ENCODE data around the gene CRTAP.
A peak's percentile ranks its signal among the peaks of the same experiment; 100 is the strongest.
"Not testable (repeated sequence)": the region's sequence is repeated elsewhere in the genome, so short reads cannot be mapped to it uniquely, and the experiment has no call there.

CRTAP gene

DNA sequence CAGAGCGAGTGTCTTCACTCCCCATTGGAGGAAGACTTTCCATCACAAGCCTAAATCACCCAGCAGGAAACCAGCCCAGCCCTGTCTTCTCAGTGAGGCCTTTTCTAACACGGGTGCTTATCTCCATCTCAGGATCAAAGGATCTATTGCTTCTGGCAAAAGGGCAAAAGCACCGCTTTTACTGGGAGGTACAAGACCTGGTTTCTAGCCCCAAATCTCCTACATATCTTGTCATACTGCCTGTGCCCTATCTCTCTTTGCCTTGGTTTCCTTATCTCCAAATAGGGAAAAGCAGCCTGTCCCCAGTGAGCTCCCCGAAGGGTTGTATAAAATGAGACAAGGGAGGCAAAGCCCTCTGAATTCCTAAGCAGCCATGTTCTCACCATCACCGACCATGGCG lies 22.1 kb upstream of the CRTAP start:
- H3K4me1 Mint-ChIP-seq = peaks cover 75% of the 10 kb centered on the region
- no peaks in the 10 kb centered on the region for H3K27me3 Mint-ChIP-seq
- H3K4me3 Mint-ChIP-seq = no peak overlapping the region
- ATAC-seq (peak; percentile 31), DNase-seq (no peak)
- peaks cover 55% of the 10 kb centered on the region for H3K36me3 Mint-ChIP-seq (ENCODE audit: low read depth)
- H3K9me3 Mint-ChIP-seq = no peaks in the 10 kb centered on the region
- H3K27ac Mint-ChIP-seq = no peak overlapping the region

DNA sequence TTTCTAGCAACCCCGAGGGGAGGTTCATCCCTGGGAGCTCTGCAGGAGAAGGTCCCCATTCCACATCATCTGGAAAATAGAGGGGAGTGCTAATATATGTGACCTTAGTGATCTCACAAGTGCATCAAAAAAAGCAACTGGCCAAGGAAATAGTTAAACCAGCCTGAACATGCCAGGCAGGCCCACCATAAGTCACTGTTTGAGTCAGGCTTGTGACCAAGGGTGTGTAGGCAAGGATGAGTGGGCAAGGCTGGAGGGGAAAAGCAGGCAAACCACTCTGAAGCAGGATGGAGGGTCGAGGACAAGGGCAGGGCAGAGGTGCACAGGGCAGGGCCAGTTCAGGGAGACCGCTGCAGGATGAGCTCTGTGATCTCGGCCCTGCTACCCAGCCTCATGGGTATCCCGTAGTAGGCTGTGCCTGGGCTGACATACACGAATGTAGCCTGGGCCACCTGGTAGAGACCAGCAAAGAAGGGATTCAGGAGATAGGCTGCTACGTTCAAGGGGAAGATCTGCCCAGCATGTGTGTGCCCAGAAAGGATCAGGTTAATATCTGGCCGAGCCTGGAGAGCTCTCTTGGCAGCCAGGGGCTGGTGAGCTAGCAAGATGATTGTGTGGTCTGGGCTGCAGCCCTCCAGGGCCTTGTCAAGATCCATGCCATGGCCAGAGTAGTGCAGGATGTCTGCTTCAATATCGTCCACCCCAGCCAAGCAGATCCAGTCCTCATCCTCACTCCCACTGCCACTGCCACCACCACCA lies 21.1 kb upstream of the CRTAP start:
- no peak overlapping the region for H3K4me3 Mint-ChIP-seq
- H3K27ac Mint-ChIP-seq = no peak overlapping the region
- DNase-seq (no peak), ATAC-seq (no peak)
- H3K9me3 Mint-ChIP-seq = no peaks in the 10 kb centered on the region
- H3K36me3 Mint-ChIP-seq (ENCODE audit: low read depth) = peaks cover 53% of the 10 kb centered on the region
- no peaks in the 10 kb centered on the region for H3K27me3 Mint-ChIP-seq
- peaks cover 75% of the 10 kb centered on the region for H3K4me1 Mint-ChIP-seq

DNA sequence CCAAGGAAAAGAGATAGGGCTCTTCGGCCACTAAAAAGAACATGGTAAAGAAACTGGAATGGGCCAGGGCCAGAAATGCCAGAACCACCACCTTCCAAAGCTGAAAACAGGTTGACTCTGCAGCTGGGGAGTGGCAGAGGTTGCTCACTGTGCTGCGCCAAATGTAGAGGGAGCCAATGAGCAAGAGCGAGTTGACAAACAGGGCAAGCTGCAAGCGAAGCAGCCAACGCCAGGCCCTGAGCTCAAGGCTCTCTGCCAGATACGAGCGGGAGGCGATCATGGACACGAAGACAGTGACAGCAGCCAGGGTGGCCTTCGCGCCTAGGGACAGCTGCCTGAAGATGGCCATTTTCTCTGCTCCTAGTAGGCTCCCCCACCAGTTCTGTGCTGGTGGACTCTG lies 20.0 kb upstream of the CRTAP start:
- Mint-ChIP-seq H3K4me1 (peaks cover 65% of the 10 kb centered on the region), H3K27ac (no peak overlapping the region), H3K27me3 (no peaks in the 10 kb centered on the region), H3K36me3 (ENCODE audit: low read depth) (peaks cover 44% of the 10 kb centered on the region), H3K9me3 (no peaks in the 10 kb centered on the region), H3K4me3 (no peak overlapping the region)
- DNase-seq (no peak), ATAC-seq (no peak)

DNA sequence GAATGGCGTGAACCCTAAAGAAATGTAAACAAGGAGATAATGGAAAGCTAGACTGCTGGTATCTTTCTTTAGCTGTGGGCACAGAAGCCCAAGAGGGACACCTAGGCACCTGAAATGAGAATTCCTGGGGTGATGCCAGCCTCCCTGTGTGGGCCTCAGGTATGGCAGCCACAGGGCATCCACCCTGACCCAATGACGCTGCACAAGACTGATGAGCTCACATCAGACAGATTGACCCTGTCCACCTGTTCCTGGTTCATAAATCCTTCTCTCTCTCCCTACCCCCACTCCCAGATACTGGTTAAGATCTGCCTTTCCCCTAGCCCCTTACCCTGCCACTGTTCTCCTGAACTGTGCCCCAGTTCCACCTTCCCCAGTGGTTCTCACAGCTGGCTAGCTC lies 18.4 kb upstream of the CRTAP start:
- Mint-ChIP-seq H3K27me3 (no peaks in the 10 kb centered on the region), H3K27ac (no peak overlapping the region), H3K36me3 (ENCODE audit: low read depth) (peaks cover 32% of the 10 kb centered on the region), H3K4me3 (peak overlapping the region; percentile 94), H3K4me1 (peaks cover 49% of the 10 kb centered on the region), H3K9me3 (no peaks in the 10 kb centered on the region)
- no peak for ATAC-seq
- no peak for DNase-seq

DNA sequence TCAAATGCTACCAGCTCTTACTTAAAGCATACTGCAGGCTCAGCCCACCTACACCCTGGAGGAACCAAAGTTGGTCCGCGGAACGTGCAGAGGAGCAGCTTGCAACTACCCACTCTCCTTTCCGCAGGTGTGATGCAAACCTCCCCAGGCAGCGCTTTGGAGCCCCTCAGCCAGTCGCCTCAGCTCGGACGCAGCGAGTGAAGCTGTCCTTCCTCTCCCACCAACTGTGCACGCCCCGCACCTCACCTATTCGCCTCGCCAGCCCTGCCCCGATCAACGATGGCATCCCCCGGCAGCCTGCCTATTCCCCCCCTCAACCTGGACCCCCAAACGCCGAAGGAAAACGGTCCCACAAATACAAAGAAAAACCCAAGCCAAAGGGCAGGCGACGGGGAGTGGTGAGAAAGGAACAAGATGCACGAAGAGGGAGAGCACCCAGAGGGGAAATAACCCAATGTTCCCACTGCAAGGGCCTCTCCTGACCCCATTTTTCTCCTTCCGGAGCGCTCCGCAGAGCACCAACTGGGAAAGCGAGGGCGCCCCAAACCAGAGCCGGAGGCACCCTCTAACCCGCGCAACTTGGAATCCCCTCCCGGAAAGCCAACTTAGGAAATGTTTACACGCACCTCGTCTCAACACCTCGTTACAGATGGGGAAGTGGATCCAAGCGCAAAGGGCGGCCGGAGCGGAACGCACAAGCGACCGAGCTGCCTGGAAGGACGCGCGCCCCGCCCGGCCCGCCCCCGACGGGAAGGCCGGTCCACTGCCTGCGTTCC lies 17.5 kb upstream of the CRTAP start:
- DNase-seq (peak; percentile 51), ATAC-seq (peak; percentile 30)
- H3K9me3 Mint-ChIP-seq = no peaks in the 10 kb centered on the region
- peaks cover 40% of the 10 kb centered on the region for H3K4me1 Mint-ChIP-seq
- peak overlapping the region; percentile 84 for H3K27ac Mint-ChIP-seq
- H3K4me3 Mint-ChIP-seq = peak overlapping the region; percentile 94
- H3K27me3 Mint-ChIP-seq = no peaks in the 10 kb centered on the region
- H3K36me3 Mint-ChIP-seq (ENCODE audit: low read depth) = peaks cover 27% of the 10 kb centered on the region

DNA sequence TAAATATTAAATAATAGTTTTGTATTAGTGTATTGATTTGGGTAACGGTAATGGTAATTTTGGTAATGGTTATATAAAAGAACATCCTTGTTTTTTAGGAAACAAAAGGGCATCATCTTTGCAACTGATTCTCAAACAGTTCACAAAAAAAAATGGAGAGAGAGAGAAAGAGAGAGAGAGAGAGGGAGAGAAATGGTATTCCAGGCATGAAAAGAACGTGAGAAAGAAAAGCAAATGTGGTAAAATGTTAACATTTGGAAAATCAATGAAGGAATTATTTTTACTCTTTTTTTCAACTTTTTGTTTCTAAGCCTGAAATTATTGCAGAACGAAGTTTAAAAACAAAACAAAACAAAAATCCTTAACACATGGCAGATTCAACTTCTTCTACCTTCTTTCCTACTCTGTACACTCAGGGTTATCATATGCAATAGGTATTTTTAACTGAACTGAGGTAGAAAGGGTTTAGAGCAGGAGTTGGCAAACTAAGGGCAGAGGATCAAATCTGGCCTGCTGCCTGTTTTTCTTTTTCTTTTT lies 14.6 kb upstream of the CRTAP start:
- DNase-seq (no peak), ATAC-seq (no peak)
- Mint-ChIP-seq H3K4me3 (no peak overlapping the region), H3K27ac (no peak overlapping the region), H3K9me3 (no peaks in the 10 kb centered on the region), H3K36me3 (ENCODE audit: low read depth) (peaks cover 7% of the 10 kb centered on the region), H3K27me3 (no peaks in the 10 kb centered on the region), H3K4me1 (peaks cover 17% of the 10 kb centered on the region)

DNA sequence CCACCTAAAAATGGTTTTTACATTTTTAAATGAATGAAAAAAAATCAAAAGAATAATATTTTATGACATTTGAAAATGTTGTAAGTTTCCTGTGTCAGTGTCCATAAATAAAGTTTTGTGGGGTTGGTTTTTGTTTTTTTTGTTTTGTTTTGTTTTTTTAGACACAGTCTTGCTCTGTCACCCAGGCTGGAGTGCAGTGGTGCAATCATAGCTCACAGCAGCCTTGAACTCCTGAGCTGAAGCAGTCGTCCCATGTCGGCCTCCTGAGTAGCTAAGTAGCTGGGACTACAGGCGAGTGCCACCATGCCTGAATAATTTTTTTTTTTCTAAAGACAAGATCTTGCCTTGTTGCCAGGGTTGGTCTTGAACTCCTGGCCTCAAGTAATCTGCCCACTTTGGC lies 14.1 kb upstream of the CRTAP start:
- Mint-ChIP-seq H3K4me3 (no peak overlapping the region), H3K27me3 (no peaks in the 10 kb centered on the region), H3K27ac (no peak overlapping the region), H3K36me3 (ENCODE audit: low read depth) (peaks cover 3% of the 10 kb centered on the region), H3K4me1 (peaks cover 17% of the 10 kb centered on the region), H3K9me3 (no peaks in the 10 kb centered on the region)
- ATAC-seq (no peak), DNase-seq (no peak)

DNA sequence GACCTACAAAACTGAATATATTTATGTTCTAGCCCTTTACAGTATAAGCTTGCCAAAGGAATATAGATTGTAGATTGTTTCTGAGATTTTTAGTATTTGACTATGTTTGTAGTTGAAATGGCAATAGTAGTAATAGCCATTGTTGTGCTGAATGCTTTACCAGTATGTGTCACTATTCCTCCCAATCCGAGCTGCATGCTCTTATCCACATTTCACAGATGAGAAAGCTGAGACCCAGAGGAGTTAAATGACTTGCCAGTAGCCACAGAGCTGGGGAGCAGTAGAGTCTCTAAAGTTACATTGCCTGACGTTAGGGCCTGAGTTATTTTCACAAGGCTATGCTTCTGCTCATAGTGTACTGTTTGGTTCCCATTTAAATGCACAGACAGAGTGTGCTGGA lies 13.6 kb upstream of the CRTAP start:
- no peaks in the 10 kb centered on the region for H3K27me3 Mint-ChIP-seq
- peaks cover 3% of the 10 kb centered on the region for H3K36me3 Mint-ChIP-seq (ENCODE audit: low read depth)
- no peaks in the 10 kb centered on the region for H3K9me3 Mint-ChIP-seq
- H3K4me1 Mint-ChIP-seq = peaks cover 17% of the 10 kb centered on the region
- no peak for DNase-seq
- no peak overlapping the region for H3K4me3 Mint-ChIP-seq
- no peak overlapping the region for H3K27ac Mint-ChIP-seq
- no peak for ATAC-seq

DNA sequence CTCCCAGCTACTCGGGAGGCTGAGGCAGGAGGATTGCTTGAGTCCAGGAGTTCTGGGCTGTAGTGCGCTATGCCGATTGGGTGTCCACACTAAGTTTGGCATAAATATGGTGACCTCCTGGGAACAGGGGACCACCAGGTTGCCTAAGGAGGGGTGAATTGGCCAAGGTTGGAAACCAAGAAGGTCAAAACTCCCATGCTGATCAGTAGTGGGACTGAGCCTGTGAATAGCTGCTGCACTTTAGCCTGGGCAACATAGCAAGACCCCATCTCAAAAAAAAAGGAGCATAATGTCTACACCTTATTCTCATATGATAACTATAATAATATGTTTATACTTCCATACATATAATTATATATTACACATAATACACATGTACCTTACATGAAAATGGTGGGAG lies 10.8 kb upstream of the CRTAP start:
- Mint-ChIP-seq H3K27ac (no peak overlapping the region), H3K4me3 (no peak overlapping the region), H3K4me1 (peaks cover 3% of the 10 kb centered on the region), H3K27me3 (no peaks in the 10 kb centered on the region), H3K9me3 (no peaks in the 10 kb centered on the region), H3K36me3 (ENCODE audit: low read depth) (no peaks in the 10 kb centered on the region)
- DNase-seq = no peak
- ATAC-seq = no peak

DNA sequence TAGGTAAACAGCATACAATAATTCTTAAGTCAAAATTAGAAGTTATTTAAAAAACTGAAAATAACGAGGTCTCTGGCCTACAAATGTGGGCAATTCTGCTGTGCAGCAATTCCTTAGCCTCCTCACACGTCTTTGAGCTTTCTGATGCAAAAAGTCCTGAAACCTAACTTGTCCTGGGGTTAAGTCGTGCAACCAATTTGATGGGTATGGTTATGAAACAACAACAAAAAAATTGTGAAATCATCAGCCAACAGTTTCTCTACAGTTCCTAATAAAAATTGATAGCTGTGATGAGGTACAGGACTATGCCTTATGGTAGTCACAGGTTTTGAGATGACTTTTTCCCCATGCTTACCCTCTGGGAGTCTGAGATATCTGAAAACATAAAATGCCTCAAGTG lies 10.3 kb upstream of the CRTAP start:
- no peaks in the 10 kb centered on the region for H3K9me3 Mint-ChIP-seq
- H3K4me1 Mint-ChIP-seq = peaks cover 3% of the 10 kb centered on the region
- H3K27ac Mint-ChIP-seq = no peak overlapping the region
- no peak for DNase-seq
- no peaks in the 10 kb centered on the region for H3K27me3 Mint-ChIP-seq
- no peaks in the 10 kb centered on the region for H3K36me3 Mint-ChIP-seq (ENCODE audit: low read depth)
- H3K4me3 Mint-ChIP-seq = no peak overlapping the region
- no peak for ATAC-seq

DNA sequence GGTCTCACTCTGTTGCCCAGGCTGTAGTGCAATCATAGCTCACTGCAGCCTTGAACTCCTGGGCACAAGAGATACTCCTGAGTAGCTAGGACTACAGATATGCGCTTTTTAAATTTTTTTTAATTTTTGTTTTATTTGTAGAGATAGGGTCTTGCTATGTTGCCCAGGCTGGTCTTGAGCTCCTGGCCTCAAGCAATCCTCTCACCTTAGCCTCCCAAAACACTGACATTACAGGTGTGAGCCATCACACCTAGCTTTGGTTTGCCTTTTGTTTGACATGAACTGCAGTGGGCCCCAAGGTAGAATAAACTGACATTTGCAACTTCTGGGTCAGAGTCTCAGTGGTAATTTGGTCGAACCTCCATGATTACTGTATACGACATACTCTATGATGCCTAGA lies 9.0 kb upstream of the CRTAP start:
- no peaks in the 10 kb centered on the region for H3K27me3 Mint-ChIP-seq
- DNase-seq (no peak), ATAC-seq (no peak)
- peaks cover 3% of the 10 kb centered on the region for H3K4me1 Mint-ChIP-seq
- no peaks in the 10 kb centered on the region for H3K36me3 Mint-ChIP-seq (ENCODE audit: low read depth)
- H3K9me3 Mint-ChIP-seq = no peaks in the 10 kb centered on the region
- no peak overlapping the region for H3K27ac Mint-ChIP-seq
- H3K4me3 Mint-ChIP-seq = no peak overlapping the region

DNA sequence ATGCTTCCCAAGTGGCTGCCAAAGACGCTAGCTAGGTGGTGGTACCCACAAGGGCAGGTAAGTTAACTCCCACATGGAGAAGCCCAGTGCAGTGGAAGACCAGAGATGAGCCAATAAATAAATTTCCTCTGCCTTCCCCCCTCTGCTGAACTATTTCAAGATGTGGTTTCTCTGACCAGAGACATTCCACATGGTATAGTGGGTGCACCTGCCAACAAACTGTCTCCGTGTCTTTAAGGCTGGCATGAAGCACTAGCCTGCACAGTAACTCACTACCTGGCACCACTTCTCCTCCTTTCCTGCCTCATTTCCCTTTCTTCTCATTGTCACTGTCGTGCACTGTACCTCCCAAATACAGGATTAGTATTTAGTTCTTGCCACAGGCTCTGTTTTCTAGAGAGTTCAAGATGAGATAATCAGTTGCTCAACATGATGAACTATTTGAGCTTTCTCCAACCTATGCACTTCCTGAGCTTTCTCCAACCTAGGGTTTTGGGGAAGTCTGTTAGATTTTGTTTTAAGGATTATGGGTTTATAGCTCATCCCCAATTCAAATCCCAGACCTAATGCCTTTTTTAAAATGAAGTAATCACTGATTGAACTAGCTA lies 8.4 kb upstream of the CRTAP start:
- H3K36me3 Mint-ChIP-seq (ENCODE audit: low read depth) = no peaks in the 10 kb centered on the region
- no peaks in the 10 kb centered on the region for H3K9me3 Mint-ChIP-seq
- H3K4me3 Mint-ChIP-seq = no peak overlapping the region
- DNase-seq (no peak), ATAC-seq (no peak)
- peaks cover 3% of the 10 kb centered on the region for H3K4me1 Mint-ChIP-seq
- H3K27me3 Mint-ChIP-seq = no peaks in the 10 kb centered on the region
- H3K27ac Mint-ChIP-seq = no peak overlapping the region

DNA sequence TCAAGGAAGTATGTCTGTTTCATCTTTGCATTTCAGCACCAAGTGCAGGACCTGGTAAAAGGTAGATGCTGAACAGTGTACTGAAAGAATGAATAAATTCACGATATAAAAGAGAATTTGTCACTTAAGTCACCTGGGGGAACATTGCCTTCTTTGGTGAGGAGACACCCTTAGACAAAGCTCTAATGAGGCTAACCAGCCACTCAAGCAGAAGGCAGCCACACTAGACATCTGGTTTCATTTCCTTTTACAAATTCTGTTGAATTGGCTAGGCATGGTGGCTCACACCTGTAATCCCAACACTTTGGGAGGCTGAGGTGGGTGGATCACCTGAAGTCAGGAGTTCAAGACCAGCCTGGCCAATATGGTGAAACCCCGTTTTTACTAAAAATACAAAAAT lies 7.0 kb upstream of the CRTAP start:
- not testable (repeated sequence) for H3K9me3 Mint-ChIP-seq; H3K4me3 Mint-ChIP-seq; ATAC-seq; H3K27ac Mint-ChIP-seq; H3K36me3 Mint-ChIP-seq (ENCODE audit: low read depth); H3K27me3 Mint-ChIP-seq; DNase-seq
- peaks cover 12% of the 10 kb centered on the region for H3K4me1 Mint-ChIP-seq

DNA sequence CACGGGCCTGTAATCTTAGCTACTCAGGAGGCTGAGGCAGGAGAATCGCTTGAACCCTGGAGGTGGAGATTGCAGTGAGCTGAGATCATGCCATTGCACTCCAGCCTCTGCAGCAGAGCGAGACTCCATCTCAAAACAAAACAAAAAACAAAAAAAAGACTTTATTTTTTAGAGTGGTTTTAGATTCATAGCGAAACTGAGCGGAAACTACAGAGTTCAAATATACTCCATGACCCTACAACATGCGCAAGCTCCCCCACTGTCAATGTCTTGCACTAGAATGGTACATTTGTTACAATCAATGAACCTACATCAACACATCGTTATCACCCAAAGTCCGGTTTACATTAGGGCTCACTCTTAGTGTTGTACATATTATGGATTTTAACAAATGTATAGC lies 2.2 kb upstream of the CRTAP start:
- ATAC-seq (no peak), DNase-seq (no peak)
- H3K27me3 Mint-ChIP-seq = no peaks in the 10 kb centered on the region
- no peak overlapping the region for H3K4me3 Mint-ChIP-seq
- no peaks in the 10 kb centered on the region for H3K9me3 Mint-ChIP-seq
- H3K27ac Mint-ChIP-seq = no peak overlapping the region
- H3K36me3 Mint-ChIP-seq (ENCODE audit: low read depth) = no peaks in the 10 kb centered on the region
- peaks cover 44% of the 10 kb centered on the region for H3K4me1 Mint-ChIP-seq

DNA sequence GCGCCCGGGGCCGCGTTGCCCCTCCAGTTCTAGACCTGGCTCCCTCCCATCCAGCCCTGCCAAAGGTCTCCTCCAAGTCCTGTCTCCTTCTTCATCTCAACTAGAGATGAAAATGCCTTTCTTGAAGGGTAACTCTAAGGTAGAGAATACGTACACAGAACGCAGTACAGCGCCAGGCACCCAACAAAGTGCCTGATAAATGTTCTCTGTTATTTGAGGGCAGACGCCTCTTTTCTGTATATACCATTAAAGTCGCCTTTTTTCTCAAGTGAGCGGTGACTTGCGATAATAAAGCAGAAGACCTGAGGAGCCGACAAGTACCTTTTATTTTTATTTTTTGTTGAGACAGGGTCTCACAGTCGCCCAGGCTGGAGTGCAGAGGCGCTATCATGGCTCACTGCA lies 809 bp downstream of the CRTAP start:
- DNase-seq (no peak), ATAC-seq (no peak)
- H3K27me3 Mint-ChIP-seq = no peaks in the 10 kb centered on the region
- H3K27ac Mint-ChIP-seq = no peak overlapping the region
- H3K4me1 Mint-ChIP-seq = peaks cover 46% of the 10 kb centered on the region
- H3K36me3 Mint-ChIP-seq (ENCODE audit: low read depth) = no peaks in the 10 kb centered on the region
- peak overlapping the region; percentile 78 for H3K4me3 Mint-ChIP-seq
- H3K9me3 Mint-ChIP-seq = no peaks in the 10 kb centered on the region
